Body of pancreas (tissue), 4 donors: ENCODE data around the gene PAPOLB.

ENCODE experiments used
- POLR2A ChIP-seq, 3 donors: fragments of 450-650 bp; IDR thresholded peaks; one replicate each; pipeline ENCODE4 v1.6.1; 2016; ENCODE audit warnings: antibody characterized with exemption in 3 of 3, mild to moderate bottlenecking in 2 of 3
- TF ChIP-seq, protein P1 (sequence below), 7 experiments: fragments of 450-650 bp in 4 of 7; fragments of 200-600 bp in 3 of 7; sonication (generic) in 3 of 7; IDR thresholded peaks; one replicate each; pipeline ENCODE4 v1.5.1; 2016 to 2019; ENCODE audit warnings: antibody characterized with exemption in 7 of 7

- TF ChIP-seq, protein P1, sequence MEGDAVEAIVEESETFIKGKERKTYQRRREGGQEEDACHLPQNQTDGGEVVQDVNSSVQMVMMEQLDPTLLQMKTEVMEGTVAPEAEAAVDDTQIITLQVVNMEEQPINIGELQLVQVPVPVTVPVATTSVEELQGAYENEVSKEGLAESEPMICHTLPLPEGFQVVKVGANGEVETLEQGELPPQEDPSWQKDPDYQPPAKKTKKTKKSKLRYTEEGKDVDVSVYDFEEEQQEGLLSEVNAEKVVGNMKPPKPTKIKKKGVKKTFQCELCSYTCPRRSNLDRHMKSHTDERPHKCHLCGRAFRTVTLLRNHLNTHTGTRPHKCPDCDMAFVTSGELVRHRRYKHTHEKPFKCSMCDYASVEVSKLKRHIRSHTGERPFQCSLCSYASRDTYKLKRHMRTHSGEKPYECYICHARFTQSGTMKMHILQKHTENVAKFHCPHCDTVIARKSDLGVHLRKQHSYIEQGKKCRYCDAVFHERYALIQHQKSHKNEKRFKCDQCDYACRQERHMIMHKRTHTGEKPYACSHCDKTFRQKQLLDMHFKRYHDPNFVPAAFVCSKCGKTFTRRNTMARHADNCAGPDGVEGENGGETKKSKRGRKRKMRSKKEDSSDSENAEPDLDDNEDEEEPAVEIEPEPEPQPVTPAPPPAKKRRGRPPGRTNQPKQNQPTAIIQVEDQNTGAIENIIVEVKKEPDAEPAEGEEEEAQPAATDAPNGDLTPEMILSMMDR (IDR thresholded peaks at IDR 0.05): no peak
- no peak for TF ChIP-seq POLR2A (IDR thresholded peaks at IDR 0.05)
These were observed 52.7 kb downstream of the PAPOLB start for GRCh38 chr7:4809091-4809591.
